Measurements from ENCODE around the gene CLMN.

DNA sequence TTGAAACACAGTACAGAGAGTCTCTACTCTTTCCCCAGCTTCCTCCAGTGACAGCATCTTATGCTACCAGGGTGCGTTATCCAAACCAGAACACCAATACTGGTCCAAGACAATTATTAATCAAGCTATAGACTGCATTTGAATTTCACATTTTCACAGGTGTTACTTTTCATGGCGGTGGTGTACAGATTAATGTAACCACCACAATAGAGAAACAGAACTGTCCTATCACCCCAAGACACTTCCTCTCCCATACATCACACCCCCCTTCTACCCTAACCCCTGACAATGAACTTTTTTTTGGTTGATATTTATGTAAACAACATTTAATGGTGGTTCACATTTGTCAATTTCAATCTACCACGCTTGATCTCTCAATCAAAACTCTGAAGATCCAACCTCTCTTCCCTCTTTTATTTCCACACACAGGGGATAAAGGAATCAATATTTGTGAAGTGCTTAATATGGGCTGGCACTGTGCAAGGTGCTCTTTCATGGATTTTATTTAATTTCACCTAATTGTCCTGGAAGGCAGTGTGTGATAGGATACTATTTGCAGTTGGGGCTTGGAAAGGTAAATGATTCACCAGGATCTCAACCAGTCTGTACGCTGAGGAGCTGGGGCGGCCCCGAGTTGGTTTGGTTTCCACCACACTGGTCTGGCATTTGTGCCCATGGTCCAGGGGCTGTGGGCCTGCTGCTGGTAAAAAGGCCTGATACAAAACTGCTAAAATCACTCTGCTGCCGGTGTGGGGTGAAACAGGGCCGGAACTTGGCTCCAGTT lies 107.8 kb downstream of the CLMN start:
- TF ChIP-seq, protein P1, sequence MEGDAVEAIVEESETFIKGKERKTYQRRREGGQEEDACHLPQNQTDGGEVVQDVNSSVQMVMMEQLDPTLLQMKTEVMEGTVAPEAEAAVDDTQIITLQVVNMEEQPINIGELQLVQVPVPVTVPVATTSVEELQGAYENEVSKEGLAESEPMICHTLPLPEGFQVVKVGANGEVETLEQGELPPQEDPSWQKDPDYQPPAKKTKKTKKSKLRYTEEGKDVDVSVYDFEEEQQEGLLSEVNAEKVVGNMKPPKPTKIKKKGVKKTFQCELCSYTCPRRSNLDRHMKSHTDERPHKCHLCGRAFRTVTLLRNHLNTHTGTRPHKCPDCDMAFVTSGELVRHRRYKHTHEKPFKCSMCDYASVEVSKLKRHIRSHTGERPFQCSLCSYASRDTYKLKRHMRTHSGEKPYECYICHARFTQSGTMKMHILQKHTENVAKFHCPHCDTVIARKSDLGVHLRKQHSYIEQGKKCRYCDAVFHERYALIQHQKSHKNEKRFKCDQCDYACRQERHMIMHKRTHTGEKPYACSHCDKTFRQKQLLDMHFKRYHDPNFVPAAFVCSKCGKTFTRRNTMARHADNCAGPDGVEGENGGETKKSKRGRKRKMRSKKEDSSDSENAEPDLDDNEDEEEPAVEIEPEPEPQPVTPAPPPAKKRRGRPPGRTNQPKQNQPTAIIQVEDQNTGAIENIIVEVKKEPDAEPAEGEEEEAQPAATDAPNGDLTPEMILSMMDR (IDR thresholded peaks at IDR 0.05) = no peak
- TF ChIP-seq POLR2A (IDR thresholded peaks at IDR 0.05) (no peak), EP300 (IDR thresholded peaks at IDR 0.05) (no peak), POLR2AphosphoS5 (IDR thresholded peaks at IDR 0.05) (no peak)

Data from gastroesophageal sphincter (tissue), 3 donors.